ENCODE measurements around the gene LMLN.

- TF ChIP-seq, protein P1, sequence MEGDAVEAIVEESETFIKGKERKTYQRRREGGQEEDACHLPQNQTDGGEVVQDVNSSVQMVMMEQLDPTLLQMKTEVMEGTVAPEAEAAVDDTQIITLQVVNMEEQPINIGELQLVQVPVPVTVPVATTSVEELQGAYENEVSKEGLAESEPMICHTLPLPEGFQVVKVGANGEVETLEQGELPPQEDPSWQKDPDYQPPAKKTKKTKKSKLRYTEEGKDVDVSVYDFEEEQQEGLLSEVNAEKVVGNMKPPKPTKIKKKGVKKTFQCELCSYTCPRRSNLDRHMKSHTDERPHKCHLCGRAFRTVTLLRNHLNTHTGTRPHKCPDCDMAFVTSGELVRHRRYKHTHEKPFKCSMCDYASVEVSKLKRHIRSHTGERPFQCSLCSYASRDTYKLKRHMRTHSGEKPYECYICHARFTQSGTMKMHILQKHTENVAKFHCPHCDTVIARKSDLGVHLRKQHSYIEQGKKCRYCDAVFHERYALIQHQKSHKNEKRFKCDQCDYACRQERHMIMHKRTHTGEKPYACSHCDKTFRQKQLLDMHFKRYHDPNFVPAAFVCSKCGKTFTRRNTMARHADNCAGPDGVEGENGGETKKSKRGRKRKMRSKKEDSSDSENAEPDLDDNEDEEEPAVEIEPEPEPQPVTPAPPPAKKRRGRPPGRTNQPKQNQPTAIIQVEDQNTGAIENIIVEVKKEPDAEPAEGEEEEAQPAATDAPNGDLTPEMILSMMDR (IDR thresholded peaks at IDR 0.05) = no peak
- TF ChIP-seq POLR2AphosphoS5 (IDR thresholded peaks at IDR 0.05) = no peak
Measured at GRCh38 chr3:198076722-198077308, 116.8 kb downstream of the LMLN start.

All from breast epithelium (tissue), 3 donors.